GM12892 (cell line): ENCODE data around the gene NKX1-1.

Experiments used
- POLR2A ChIP-seq: IDR thresholded peaks from 2 replicates; pipeline ENCODE4 v1.6.1; 2011; ENCODE audit warnings: low read depth, low read length, control low read depth
- POLR2AphosphoS5 ChIP-seq: IDR thresholded peaks from 2 replicates; pipeline ENCODE4 v1.6.1; 2011; ENCODE audit warnings: low read depth, low read length, control low read depth
- TAF1 ChIP-seq: IDR thresholded peaks from 2 replicates; pipeline ENCODE4 v1.6.1; 2011; ENCODE audit warnings: low read depth, mild to moderate bottlenecking, control low read depth, low read length, borderline replicate concordance

DNA sequence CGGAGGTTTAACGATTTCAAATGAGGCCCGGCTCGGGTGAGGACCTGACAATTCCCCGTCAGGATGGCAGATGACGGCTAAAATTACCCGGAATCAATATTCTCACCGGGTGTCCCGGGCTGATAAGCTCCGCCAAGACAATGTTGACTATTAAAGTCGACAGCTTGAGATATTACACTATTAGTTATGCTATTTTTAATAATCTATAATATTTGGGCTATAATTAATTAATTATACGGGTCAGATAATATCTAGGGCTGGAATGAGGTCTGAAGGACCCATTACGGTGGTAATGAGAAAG, 9.4 kb upstream of the NKX1-1 start:
- TF ChIP-seq POLR2AphosphoS5 (no peak), POLR2A (no peak), TAF1 (no peak)
